ENCODE data around the gene DCAF10.

DNA sequence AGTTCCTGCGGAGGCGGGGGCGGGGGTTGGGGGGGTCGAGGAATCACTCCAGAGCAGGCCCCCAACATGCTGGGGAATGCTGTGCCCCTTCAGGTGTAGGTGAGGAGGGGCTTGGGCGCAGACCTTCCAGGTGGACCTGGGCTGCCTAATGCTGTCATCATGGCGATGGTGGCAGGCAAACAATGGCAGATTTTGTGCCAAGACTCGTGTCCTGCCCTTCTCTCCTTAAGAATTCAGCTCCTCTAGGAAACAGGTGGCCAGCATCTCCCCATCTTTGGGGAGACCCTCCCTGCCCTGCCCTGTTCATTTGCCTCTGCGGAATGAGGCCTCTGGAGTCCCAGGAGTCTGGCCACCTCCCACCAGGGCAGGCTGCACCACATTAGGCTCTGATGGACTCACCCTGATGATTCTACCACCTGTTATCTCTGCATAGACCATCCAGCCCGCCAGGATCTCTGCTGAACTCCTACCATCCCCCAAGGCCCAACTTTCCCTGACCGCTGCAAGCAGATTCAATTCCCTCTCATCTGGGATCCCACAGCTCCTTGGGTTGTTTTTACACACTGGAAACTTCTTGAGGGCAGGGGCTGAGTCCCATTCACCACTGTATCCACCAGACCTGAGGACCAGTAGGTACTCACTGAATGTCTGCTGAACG is 114.2 kb downstream of the DCAF10 start:
- TF ChIP-seq EZH2 (IDR thresholded peaks at IDR 0.05; ENCODE audit: insufficient read depth, poor library complexity, severe bottlenecking) (no peak), EZH2phosphoT487 (IDR thresholded peaks at IDR 0.05; ENCODE audit: insufficient read depth, low read depth) (no peak)
